Bronchial epithelial cell (primary cell): Measurements from ENCODE around the gene ANGPT4. TPM values are rescaled to one million over a fixed set of nuclear protein-coding genes. Genes with fewer than 3 reads are reported as not detected.
"Not testable (repeated sequence)": the region's sequence is repeated elsewhere in the genome, so short reads cannot be mapped to it uniquely, and the experiment has no call there.

Experiments
- DNase-seq: peaks from one replicate; pipeline ENCODE4 v3.0.0-alpha.2; 2010; ENCODE audit warnings: low read depth
- FAIRE-seq: peaks from 2 replicates; lab custom pipeline; 2011; peaks lifted over from hg19 to GRCh38; lab: Jason Lieb, UNC
- H3K27me3 ChIP-seq: 2 replicates; pipeline ENCODE4 v1.5.1; 2011; ENCODE audit warnings: low read length; ENCODE audit not compliant: control insufficient read depth, insufficient read depth
- H3K36me3 ChIP-seq: 2 replicates; pipeline ENCODE4 v1.5.1; 2011; ENCODE audit warnings: low read length; ENCODE audit not compliant: control insufficient read depth, insufficient read depth
- H3K4me3 ChIP-seq: 2 replicates; pipeline ENCODE4 v1.5.1; 2011; ENCODE audit warnings: mild to moderate bottlenecking, low read depth, low read length, control low read depth
- CTCF ChIP-seq: IDR thresholded peaks from 2 replicates; pipeline ENCODE4 v1.5.1; 2011; ENCODE audit warnings: mild to moderate bottlenecking, moderate library complexity, low read length, control low read depth, inconsistent platforms; ENCODE audit not compliant: insufficient read depth, severe bottlenecking
- total RNA-seq: library from RNA; depleted of rRNA; stranded (reverse); fragments of >200 nt; gene quantifications from 2 replicates; pipeline ENCODE4 v1.2.1, GENCODE V29; 2014

The ANGPT4 gene
- total RNA-seq, 1 donor from 2014 or later: not detected

GRCh38 chr20:831956-832355 lies 84.2 kb downstream of the ANGPT4 start:
- DNase-seq (no peak), FAIRE-seq (no peak)
- TF ChIP-seq CTCF: no peak
- no peaks in the 10 kb centered on the region for H3K36me3 ChIP-seq
- H3K27me3 ChIP-seq: no peaks in the 10 kb centered on the region
- H3K4me3 ChIP-seq: no peak overlapping the region

- no peaks in the 10 kb centered on the region for H3K36me3 ChIP-seq
- no peak for FAIRE-seq
These were observed 84.9 kb downstream of the ANGPT4 start for GRCh38 chr20:831251-831650.

GRCh38 chr20:830011-830521 lies 86.1 kb downstream of the ANGPT4 start:
- H3K4me3 ChIP-seq: no peak overlapping the region
- no peak for FAIRE-seq
- DNase-seq: no peak
- no peak for TF ChIP-seq CTCF
- H3K27me3 ChIP-seq: no peaks in the 10 kb centered on the region
- H3K36me3 ChIP-seq: no peaks in the 10 kb centered on the region

More at GRCh38 chr20:831251-831650, 84.9 kb downstream of the ANGPT4 start:
- no peak for TF ChIP-seq CTCF
- no peak overlapping the region for H3K4me3 ChIP-seq
- no peak for DNase-seq
- no peaks in the 10 kb centered on the region for H3K27me3 ChIP-seq

GRCh38 chr20:829551-829950 lies 86.6 kb downstream of the ANGPT4 start:
- no peak for TF ChIP-seq CTCF
- H3K4me3 ChIP-seq: no peak overlapping the region
- FAIRE-seq (no peak), DNase-seq (no peak)
- H3K36me3 ChIP-seq: no peaks in the 10 kb centered on the region
- H3K27me3 ChIP-seq: no peaks in the 10 kb centered on the region

GRCh38 chr20:828987-829386 lies 87.1 kb downstream of the ANGPT4 start:
- Histone ChIP-seq H3K4me3 (no peak overlapping the region), H3K36me3 (no peaks in the 10 kb centered on the region), H3K27me3 (no peaks in the 10 kb centered on the region)
- DNase-seq (no peak), FAIRE-seq (peak; percentile 58)
- no peak for TF ChIP-seq CTCF

GRCh38 chr20:827981-828380 lies 88.2 kb downstream of the ANGPT4 start:
- not testable (repeated sequence) for H3K36me3 ChIP-seq, H3K4me3 ChIP-seq, FAIRE-seq, H3K27me3 ChIP-seq, DNase-seq
